Stimulated activated naive CD8-positive, alpha-beta T cell treated with anti-CD3 and anti-CD28 coated beads, Interleukin-15, Interleukin-2, amounts not matched to agents 100 ng/mL and 50 ng/mL, for 24 hours (primary cell): ENCODE results near the gene TRAM2.

ENCODE experiments used
- H3K27ac Mint-ChIP-seq: one replicate; pipeline ENCODE4 v1.8.0; 2021; ENCODE audit warnings: mild to moderate bottlenecking, mixed read lengths
- H3K27me3 Mint-ChIP-seq: one replicate; pipeline ENCODE4 v1.8.0; 2021; ENCODE audit warnings: mixed read lengths
- H3K36me3 Mint-ChIP-seq: one replicate; pipeline ENCODE4 v1.8.0; 2021; ENCODE audit warnings: low read depth, mixed read lengths
- H3K4me1 Mint-ChIP-seq: one replicate; pipeline ENCODE4 v1.8.0; 2021; ENCODE audit warnings: low read depth, mixed read lengths
- H3K4me3 Mint-ChIP-seq: one replicate; pipeline ENCODE4 v1.8.0; 2021; ENCODE audit warnings: mild to moderate bottlenecking, mixed read lengths
- H3K9me3 Mint-ChIP-seq: one replicate; pipeline ENCODE4 v1.8.0; 2021; ENCODE audit warnings: mixed read lengths

Gene TRAM2

GRCh38 chr6:52509281-52510212, 67.3 kb downstream of the TRAM2 start:
- peaks cover 17% of the 10 kb centered on the region for H3K36me3 Mint-ChIP-seq
- H3K9me3 Mint-ChIP-seq, result no peaks in the 10 kb centered on the region
- no peak overlapping the region for H3K27ac Mint-ChIP-seq
- H3K4me3 Mint-ChIP-seq, result no peak overlapping the region
- no peaks in the 10 kb centered on the region for H3K27me3 Mint-ChIP-seq
- peaks cover 2% of the 10 kb centered on the region for H3K4me1 Mint-ChIP-seq

- Mint-ChIP-seq H3K27me3 (no peaks in the 10 kb centered on the region), H3K4me1 (no peaks in the 10 kb centered on the region), H3K4me3 (no peak overlapping the region), H3K9me3 (no peaks in the 10 kb centered on the region), H3K27ac (no peak overlapping the region), H3K36me3 (peaks cover 10% of the 10 kb centered on the region)
Measured at GRCh38 chr6:52508261-52508739, 68.6 kb downstream of the TRAM2 start.

GRCh38 chr6:52507557-52508260, 69.2 kb downstream of the TRAM2 start:
- Mint-ChIP-seq H3K36me3 (peaks cover 12% of the 10 kb centered on the region), H3K9me3 (no peaks in the 10 kb centered on the region), H3K4me1 (no peaks in the 10 kb centered on the region), H3K4me3 (no peak overlapping the region), H3K27ac (no peak overlapping the region), H3K27me3 (no peaks in the 10 kb centered on the region)

GRCh38 chr6:52506476-52506875, 70.4 kb downstream of the TRAM2 start:
- no peaks in the 10 kb centered on the region for H3K27me3 Mint-ChIP-seq
- no peaks in the 10 kb centered on the region for H3K9me3 Mint-ChIP-seq
- peaks cover 14% of the 10 kb centered on the region for H3K36me3 Mint-ChIP-seq
- H3K4me1 Mint-ChIP-seq, result no peaks in the 10 kb centered on the region
- no peak overlapping the region for H3K4me3 Mint-ChIP-seq
- no peak overlapping the region for H3K27ac Mint-ChIP-seq

GRCh38 chr6:52505726-52506409, 71.0 kb downstream of the TRAM2 start:
- Mint-ChIP-seq H3K27ac (no peak overlapping the region), H3K4me3 (no peak overlapping the region), H3K36me3 (peaks cover 13% of the 10 kb centered on the region)

GRCh38 chr6:52504782-52505136, 72.1 kb downstream of the TRAM2 start:
- H3K4me3 Mint-ChIP-seq, result no peak overlapping the region
- H3K9me3 Mint-ChIP-seq, result no peaks in the 10 kb centered on the region
- H3K36me3 Mint-ChIP-seq, result peaks cover 10% of the 10 kb centered on the region
- no peaks in the 10 kb centered on the region for H3K4me1 Mint-ChIP-seq
- no peak overlapping the region for H3K27ac Mint-ChIP-seq
- H3K27me3 Mint-ChIP-seq, result no peaks in the 10 kb centered on the region

More at GRCh38 chr6:52505726-52506409, 71.0 kb downstream of the TRAM2 start:
- no peaks in the 10 kb centered on the region for H3K4me1 Mint-ChIP-seq
- no peaks in the 10 kb centered on the region for H3K9me3 Mint-ChIP-seq
- no peaks in the 10 kb centered on the region for H3K27me3 Mint-ChIP-seq

- Mint-ChIP-seq H3K4me3 (no peak overlapping the region), H3K27me3 (no peaks in the 10 kb centered on the region), H3K27ac (no peak overlapping the region), H3K36me3 (peaks cover 10% of the 10 kb centered on the region), H3K4me1 (no peaks in the 10 kb centered on the region), H3K9me3 (no peaks in the 10 kb centered on the region)
Measured at GRCh38 chr6:52503851-52504781, 72.7 kb downstream of the TRAM2 start.

- no peak overlapping the region for H3K27ac Mint-ChIP-seq
- H3K27me3 Mint-ChIP-seq, result no peaks in the 10 kb centered on the region
Measured at GRCh38 chr6:52503323-52503747, 73.5 kb downstream of the TRAM2 start.

GRCh38 chr6:52502306-52503029, 74.4 kb downstream of the TRAM2 start:
- no peak overlapping the region for H3K27ac Mint-ChIP-seq
- no peaks in the 10 kb centered on the region for H3K27me3 Mint-ChIP-seq
- H3K4me1 Mint-ChIP-seq, result no peaks in the 10 kb centered on the region
- peaks cover 4% of the 10 kb centered on the region for H3K36me3 Mint-ChIP-seq
- H3K9me3 Mint-ChIP-seq, result no peaks in the 10 kb centered on the region
- H3K4me3 Mint-ChIP-seq, result no peak overlapping the region

More at GRCh38 chr6:52503323-52503747, 73.5 kb downstream of the TRAM2 start:
- H3K36me3 Mint-ChIP-seq, result peaks cover 10% of the 10 kb centered on the region
- H3K4me1 Mint-ChIP-seq, result no peaks in the 10 kb centered on the region
- no peaks in the 10 kb centered on the region for H3K9me3 Mint-ChIP-seq
- no peak overlapping the region for H3K4me3 Mint-ChIP-seq

GRCh38 chr6:52500238-52501129, 76.4 kb downstream of the TRAM2 start:
- peaks cover 4% of the 10 kb centered on the region for H3K36me3 Mint-ChIP-seq
- H3K4me3 Mint-ChIP-seq, result no peak overlapping the region
- no peaks in the 10 kb centered on the region for H3K27me3 Mint-ChIP-seq
- no peaks in the 10 kb centered on the region for H3K9me3 Mint-ChIP-seq
- H3K4me1 Mint-ChIP-seq, result no peaks in the 10 kb centered on the region
- H3K27ac Mint-ChIP-seq, result no peak overlapping the region

- peaks cover 4% of the 10 kb centered on the region for H3K36me3 Mint-ChIP-seq
- H3K4me1 Mint-ChIP-seq, result no peaks in the 10 kb centered on the region
- no peaks in the 10 kb centered on the region for H3K27me3 Mint-ChIP-seq
- H3K9me3 Mint-ChIP-seq, result peaks cover 3% of the 10 kb centered on the region
- no peak overlapping the region for H3K27ac Mint-ChIP-seq
- H3K4me3 Mint-ChIP-seq, result no peak overlapping the region
Measured at GRCh38 chr6:52499681-52500236, 77.1 kb downstream of the TRAM2 start.

- Mint-ChIP-seq H3K4me1 (no peaks in the 10 kb centered on the region), H3K36me3 (peaks cover 4% of the 10 kb centered on the region), H3K4me3 (no peak overlapping the region), H3K9me3 (peaks cover 3% of the 10 kb centered on the region), H3K27ac (no peak overlapping the region), H3K27me3 (no peaks in the 10 kb centered on the region)
Measured at GRCh38 chr6:52499026-52499425, 77.8 kb downstream of the TRAM2 start.
